CD14-positive monocyte (primary cell): ENCODE results near the gene VCAM1. TPM values are rescaled to one million over a fixed set of nuclear protein-coding genes. Genes with fewer than 3 reads are reported as not detected.

ENCODE experiments used
- DNase-seq, 3 donors: peaks; one replicate each; pipeline ENCODE4 v3.0.0-alpha.2; 2011 to 2022
- H2AFZ ChIP-seq: 2 replicates; pipeline ENCODE4 v1.6.0; 2012; ENCODE audit warnings: mild to moderate bottlenecking, low read depth, low read length, inconsistent platforms; ENCODE audit not compliant: insufficient read depth, poor library complexity, severe bottlenecking
- H3K27ac ChIP-seq, 2 donors: 1 replicate in 1 of 2; 2 replicates in 1 of 2; pipeline ENCODE4 v1.5.1; 2012 to 2013; ENCODE audit warnings: low read length in 2 of 2, control low read depth in 1 of 2, inconsistent platforms in 1 of 2, low read depth in 1 of 2, mild to moderate bottlenecking in 1 of 2
- H3K27me3 ChIP-seq, 2 donors: one replicate each; pipeline versions ENCODE4 v1.6.0 to v1.6.1; 2011 to 2013; ENCODE audit warnings: low read length in 2 of 2; ENCODE audit not compliant: control insufficient read depth in 2 of 2, insufficient read depth in 2 of 2
- H3K36me3 ChIP-seq, 2 donors: replicated peaks in 1 of 2; 1 replicate in 1 of 2; 2 replicates in 1 of 2; pipeline versions ENCODE4 v1.5.1 to v1.6.1; 2012 to 2013; ENCODE audit warnings: low read length in 2 of 2, control low read depth in 1 of 2, inconsistent platforms in 1 of 2, mild to moderate bottlenecking in 1 of 2; ENCODE audit not compliant: insufficient read depth in 2 of 2, control insufficient read depth in 1 of 2
- H3K4me1 ChIP-seq, 2 donors: 1 replicate in 1 of 2; 2 replicates in 1 of 2; pipeline versions ENCODE4 v1.5.1 to v1.6.1; 2012 to 2013; ENCODE audit warnings: low read length in 2 of 2, control low read depth in 1 of 2, inconsistent platforms in 1 of 2, mild to moderate bottlenecking in 1 of 2, moderate library complexity in 1 of 2; ENCODE audit not compliant: insufficient read depth in 2 of 2, control insufficient read depth in 1 of 2
- H3K4me2 ChIP-seq: replicated peaks from 2 replicates; pipeline ENCODE3; 2012; ENCODE audit warnings: low read length, moderate library complexity, mild to moderate bottlenecking; ENCODE audit not compliant: poor library complexity, severe bottlenecking; ENCODE audit errors: extremely low read depth
- H3K4me3 ChIP-seq, 3 experiments: fragments of 200-600 bp in 1 of 3; sonication (generic) in 1 of 3; replicated peaks in 1 of 3; 1 replicate in 2 of 3; 2 replicates in 1 of 3; pipeline ENCODE4 v1.5.1; 2011 to 2013; ENCODE audit warnings: low read length in 3 of 3, mild to moderate bottlenecking in 3 of 3, control low read depth in 2 of 3, low read depth in 2 of 3, inconsistent platforms in 1 of 3, moderate library complexity in 1 of 3
- H3K79me2 ChIP-seq: 2 replicates; pipeline ENCODE4 v1.6.0; 2012; ENCODE audit warnings: mild to moderate bottlenecking, control low read depth, inconsistent platforms, low read length, moderate library complexity; ENCODE audit not compliant: insufficient read depth
- H3K9ac ChIP-seq: 2 replicates; pipeline ENCODE4 v1.6.0; 2017; ENCODE audit warnings: low read length, mild to moderate bottlenecking; ENCODE audit not compliant: insufficient read depth, poor library complexity, severe bottlenecking
- H3K9me3 ChIP-seq, 2 donors: replicated peaks in 1 of 2; 1 replicate in 1 of 2; 2 replicates in 1 of 2; pipeline versions ENCODE4 v1.5.1 to v1.6.1; 2012 to 2013; ENCODE audit warnings: low read length in 2 of 2, control low read depth in 1 of 2; ENCODE audit not compliant: control insufficient read depth in 1 of 2, insufficient read depth in 1 of 2
- H4K20me1 ChIP-seq: 2 replicates; pipeline ENCODE4 v1.6.0; 2012; ENCODE audit warnings: mild to moderate bottlenecking, low read length, control low read depth, moderate library complexity; ENCODE audit not compliant: insufficient read depth
- H3K27ac Mint-ChIP-seq, 7 donors: one replicate each; pipeline ENCODE4 v1.8.0; 2020; ENCODE audit warnings: mild to moderate bottlenecking in 7 of 7, mixed read lengths in 7 of 7, moderate library complexity in 6 of 7, inconsistent platforms in 2 of 7
- H3K27me3 Mint-ChIP-seq, 3 donors: one replicate each; pipeline ENCODE4 v1.8.0; 2021 to 2022; ENCODE audit warnings: low read depth in 3 of 3, mild to moderate bottlenecking in 3 of 3, mixed read lengths in 3 of 3, moderate library complexity in 3 of 3, inconsistent platforms in 1 of 3
- H3K36me3 Mint-ChIP-seq, 2 donors: one replicate each; pipeline ENCODE4 v1.8.0; 2020; ENCODE audit warnings: mixed read lengths in 2 of 2, inconsistent platforms in 1 of 2, mild to moderate bottlenecking in 1 of 2
- H3K4me1 Mint-ChIP-seq: one replicate; pipeline ENCODE4 v1.8.0; 2020; ENCODE audit warnings: mild to moderate bottlenecking, mixed read lengths
- H3K4me3 Mint-ChIP-seq, 2 donors: one replicate each; pipeline ENCODE4 v1.8.0; 2020; ENCODE audit warnings: mild to moderate bottlenecking in 2 of 2, mixed read lengths in 2 of 2, moderate library complexity in 1 of 2
- H3K9me3 Mint-ChIP-seq, 7 donors: one replicate each; pipeline ENCODE4 v1.8.0; 2020 to 2022; ENCODE audit warnings: mixed read lengths in 7 of 7, mild to moderate bottlenecking in 6 of 7, moderate library complexity in 6 of 7, inconsistent platforms in 2 of 7
- WGBS: methylation state at CpG from one replicate; pipeline ENCODE4 v1.1.5; 2013; ENCODE audit warnings: missing lambda C conversion rate; ENCODE audit not compliant: insufficient coverage; 5-methylcytosine and 5-hydroxymethylcytosine counted together
- intact Hi-C, 2 donors: fragments of 100-400 bp; cut with micrococcal nuclease; formaldehyde crosslinking; loops; one replicate each; pipeline versions ENCODE4 v1.15.0 to v1.15.1; 2023
- polyA plus RNA-seq, 3 donors: library from polyadenylated mRNA; depleted of rRNA in 1 of 3; unstranded in 2 of 3; stranded (reverse) in 1 of 3; fragments of 300-500 nt in 2 of 3; fragments of >200 nt in 1 of 3; fragmentation: Illumina TruSeq in 2 of 3; gene quantifications; 1 replicate in 2 of 3; 2 replicates in 1 of 3; pipeline ENCODE4 v1.2.3, GENCODE V29; 2012 to 2021
- TF ChIP-seq, protein P1 (sequence below): fragments of 200-600 bp; IDR thresholded peaks from one replicate; pipeline ENCODE4 v1.8.0; 2022; ENCODE audit warnings: antibody characterized with exemption, mild to moderate bottlenecking

Gene VCAM1
- polyA plus RNA-seq, 3 donors: not detected

DNA sequence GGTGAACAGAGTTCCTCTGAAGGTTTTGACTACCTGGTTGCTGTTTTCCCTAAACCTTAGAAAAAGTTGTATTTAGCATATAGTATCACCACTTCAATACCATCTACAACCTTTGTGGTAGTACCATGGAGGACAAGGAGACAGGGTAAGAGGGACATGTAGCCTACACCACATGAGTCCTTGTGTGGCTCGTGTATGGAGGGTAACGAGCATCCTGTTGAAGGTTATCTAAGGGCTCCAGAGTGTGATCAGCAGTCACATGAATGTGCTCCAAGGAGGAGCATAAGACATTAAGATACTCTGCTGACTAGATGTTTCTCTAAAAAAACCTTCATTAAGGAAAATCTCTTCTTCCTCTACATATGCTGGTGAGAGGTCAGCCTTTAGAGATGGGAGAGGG, 67.3 kb downstream of the VCAM1 start:
- Histone ChIP-seq H4K20me1 (no peaks in the 10 kb centered on the region), H3K4me1 (no peaks in the 10 kb centered on the region), H3K27ac (no peak overlapping the region), H2AFZ (no peak overlapping the region), H3K9me3 (no peaks in the 10 kb centered on the region), H3K9ac (no peak overlapping the region), H3K4me2 (no peak overlapping the region), H3K79me2 (no peaks in the 10 kb centered on the region), H3K4me3 (no peak overlapping the region), H3K36me3 (no peaks in the 10 kb centered on the region), H3K27me3 (no peaks in the 10 kb centered on the region)
- Mint-ChIP-seq H3K27ac (no peak overlapping the region), H3K4me3 (no peak overlapping the region), H3K36me3 (no peaks in the 10 kb centered on the region), H3K9me3 (peaks cover 0 to 4% (median 2%) of the 10 kb centered on the region in 7 donors), H3K27me3 (no peaks in the 10 kb centered on the region), H3K4me1 (peaks cover 7% of the 10 kb centered on the region)
- DNase-seq: no peak
- intact Hi-C loops: no loop called here
- TF ChIP-seq, protein P1, sequence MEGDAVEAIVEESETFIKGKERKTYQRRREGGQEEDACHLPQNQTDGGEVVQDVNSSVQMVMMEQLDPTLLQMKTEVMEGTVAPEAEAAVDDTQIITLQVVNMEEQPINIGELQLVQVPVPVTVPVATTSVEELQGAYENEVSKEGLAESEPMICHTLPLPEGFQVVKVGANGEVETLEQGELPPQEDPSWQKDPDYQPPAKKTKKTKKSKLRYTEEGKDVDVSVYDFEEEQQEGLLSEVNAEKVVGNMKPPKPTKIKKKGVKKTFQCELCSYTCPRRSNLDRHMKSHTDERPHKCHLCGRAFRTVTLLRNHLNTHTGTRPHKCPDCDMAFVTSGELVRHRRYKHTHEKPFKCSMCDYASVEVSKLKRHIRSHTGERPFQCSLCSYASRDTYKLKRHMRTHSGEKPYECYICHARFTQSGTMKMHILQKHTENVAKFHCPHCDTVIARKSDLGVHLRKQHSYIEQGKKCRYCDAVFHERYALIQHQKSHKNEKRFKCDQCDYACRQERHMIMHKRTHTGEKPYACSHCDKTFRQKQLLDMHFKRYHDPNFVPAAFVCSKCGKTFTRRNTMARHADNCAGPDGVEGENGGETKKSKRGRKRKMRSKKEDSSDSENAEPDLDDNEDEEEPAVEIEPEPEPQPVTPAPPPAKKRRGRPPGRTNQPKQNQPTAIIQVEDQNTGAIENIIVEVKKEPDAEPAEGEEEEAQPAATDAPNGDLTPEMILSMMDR: no peak
- WGBS: 100% methylated on average over 1 of the region's 2 CpGs

Other genes with a start within 250 kb of the VCAM1 start
- under 1 TPM; 0.04 to 0.09 (median 0.09) TPM for gene GPR88, start 181.6 kb upstream of the VCAM1 start, polyA plus RNA-seq
- 1 to 10 TPM in 1 of 3 donors, under 1 TPM in 2; 0.89 to 1.2 (median 0.92) TPM for gene EXTL2, start 175.1 kb downstream of the VCAM1 start, polyA plus RNA-seq
- 10 to 100 TPM in 2 of 3 donors, 1 to 10 TPM in 1; 9.2 to 23.3 (median 17.6) TPM for gene SLC30A7, start 176.3 kb downstream of the VCAM1 start, polyA plus RNA-seq